Tibial artery (tissue), 4 donors: ENCODE results near the gene ZNF865.

Experiments used
- DNase-seq, 2 donors: peaks; one replicate each; pipeline ENCODE4 v3.0.0-alpha.2; 2019
- H3K27ac ChIP-seq, 2 donors: fragments of 200-600 bp; sonication (generic) in 1 of 2; 1 replicate in 1 of 2; 2 replicates in 1 of 2; pipeline ENCODE4 v1.5.1; 2018 to 2019; ENCODE audit warnings: mild to moderate bottlenecking in 1 of 2
- H3K27me3 ChIP-seq, 2 donors: fragments of 200-600 bp; sonication (generic) in 1 of 2; one replicate each; pipeline versions ENCODE4 v1.5.1 to v1.6.0; 2016 to 2019
- H3K36me3 ChIP-seq, 3 donors: fragments of 200-600 bp; sonication (generic) in 2 of 3; one replicate each; pipeline ENCODE4 v1.5.1; 2016 to 2019; ENCODE audit warnings: mild to moderate bottlenecking in 2 of 3
- H3K4me1 ChIP-seq, 4 donors: fragments of 200-600 bp; sonication (generic) in 2 of 4; 1 replicate in 3 of 4; 2 replicates in 1 of 4; pipeline ENCODE4 v1.5.1; 2016 to 2019
- H3K4me3 ChIP-seq, 2 donors: fragments of 200-600 bp; sonication (generic) in 1 of 2; 1 replicate in 1 of 2; 2 replicates in 1 of 2; pipeline ENCODE4 v1.5.1; 2018 to 2019; ENCODE audit warnings: mild to moderate bottlenecking in 2 of 2
- H3K9me3 ChIP-seq, 3 donors: fragments of 200-600 bp; sonication (generic) in 1 of 3; one replicate each; pipeline ENCODE4 v1.5.1; 2016 to 2019
- CTCF ChIP-seq, 2 experiments: fragments of 200-600 bp in 1 of 2; fragments of 450-650 bp in 1 of 2; IDR thresholded peaks; one replicate each; pipeline ENCODE4 v1.5.1; 2017 to 2019; ENCODE audit warnings: antibody characterized with exemption in 2 of 2, mild to moderate bottlenecking in 1 of 2, moderate library complexity in 1 of 2
- intact Hi-C: fragments of 100-400 bp; cut with DNase I; formaldehyde crosslinking; loops from one replicate; pipeline ENCODE4 v1.15.0; 2023; ENCODE audit warnings: low total_unique reads

Gene ZNF865

GRCh38 chr19:55591555-55591954 lies 13.9 kb upstream of the ZNF865 start:
- no peaks in the 10 kb centered on the region for H3K9me3 ChIP-seq
- peaks cover 0 to 14% (median 7%) of the 10 kb centered on the region in 4 donors for H3K4me1 ChIP-seq
- intact Hi-C loops = no loop called here
- H3K36me3 ChIP-seq = peaks cover 0 to 48% (median 22%) of the 10 kb centered on the region in 3 donors
- no peak overlapping the region for H3K4me3 ChIP-seq
- no peak overlapping the region for H3K27ac ChIP-seq
- TF ChIP-seq CTCF (IDR thresholded peaks at IDR 0.05) = no peak
- DNase-seq = no peak
- peaks cover 0 to 21% of the 10 kb centered on the region in 2 donors for H3K27me3 ChIP-seq

- Histone ChIP-seq H3K27ac (no peak overlapping the region), H3K9me3 (no peaks in the 10 kb centered on the region), H3K4me1 (peaks cover 0 to 4% (median 0%) of the 10 kb centered on the region in 4 donors), H3K36me3 (peaks cover 0 to 58% (median 28%) of the 10 kb centered on the region in 3 donors), H3K4me3 (no peak overlapping the region), H3K27me3 (peaks cover 0 to 21% of the 10 kb centered on the region in 2 donors)
- TF ChIP-seq CTCF (IDR thresholded peaks at IDR 0.05) = no peak
- intact Hi-C loops = no loop called here
- no peak for DNase-seq
Measured at GRCh38 chr19:55592391-55593090, 12.9 kb upstream of the ZNF865 start.

- H3K9me3 ChIP-seq = no peaks in the 10 kb centered on the region
- no peak for DNase-seq
- no peak overlapping the region for H3K4me3 ChIP-seq
- H3K4me1 ChIP-seq = no peaks in the 10 kb centered on the region
- no peak for TF ChIP-seq CTCF (IDR thresholded peaks at IDR 0.05)
- H3K27me3 ChIP-seq = peaks cover 0 to 18% of the 10 kb centered on the region in 2 donors
- H3K36me3 ChIP-seq = peaks cover 0 to 60% (median 28%) of the 10 kb centered on the region in 3 donors
- no peak overlapping the region for H3K27ac ChIP-seq
- intact Hi-C loops = no loop called here
Measured at GRCh38 chr19:55593096-55593772, 12.2 kb upstream of the ZNF865 start.

GRCh38 chr19:55594996-55595545 lies 10.4 kb upstream of the ZNF865 start:
- intact Hi-C loops = loop anchor here (5.0 kb wide), 1 partner anchor 37 kb away; no protein-coding TSS in a partner anchor
- H3K4me1 ChIP-seq = peaks cover 0 to 4% (median 0%) of the 10 kb centered on the region in 4 donors
- H3K4me3 ChIP-seq = no peak overlapping the region
- no peaks in the 10 kb centered on the region for H3K9me3 ChIP-seq
- no peak overlapping the region for H3K27ac ChIP-seq
- no peak for DNase-seq
- TF ChIP-seq CTCF (IDR thresholded peaks at IDR 0.05) = no peak
- H3K36me3 ChIP-seq = peaks cover 0 to 60% (median 28%) of the 10 kb centered on the region in 3 donors
- peaks cover 0 to 11% of the 10 kb centered on the region in 2 donors for H3K27me3 ChIP-seq

- H3K27me3 ChIP-seq = peaks cover 0 to 4% of the 10 kb centered on the region in 2 donors
- no peak overlapping the region for H3K27ac ChIP-seq
- H3K4me1 ChIP-seq = peaks cover 3 to 13% (median 7%) of the 10 kb centered on the region in 4 donors
- TF ChIP-seq CTCF (IDR thresholded peaks at IDR 0.05) = no peak
- peaks cover 0 to 60% (median 28%) of the 10 kb centered on the region in 3 donors for H3K36me3 ChIP-seq
- no peak overlapping the region for H3K4me3 ChIP-seq
- intact Hi-C loops = loop anchor here (5.0 kb wide), 1 partner anchor 36 kb away; no protein-coding TSS in a partner anchor
- H3K9me3 ChIP-seq = no peaks in the 10 kb centered on the region
- DNase-seq = no peak
Measured at GRCh38 chr19:55596304-55596703, 9.1 kb upstream of the ZNF865 start.
